Rectal smooth muscle tissue (tissue), 1 donor: ENCODE results near the gene CAVIN3.

ENCODE experiments used
- H3K27ac ChIP-seq: one replicate; pipeline ENCODE4 v1.7.0; 2013; ENCODE audit warnings: low read depth, low read length, inconsistent platforms
- H3K27me3 ChIP-seq: one replicate; pipeline ENCODE4 v1.7.0; 2013; ENCODE audit warnings: low read length; ENCODE audit not compliant: control insufficient read depth, insufficient read depth
- H3K36me3 ChIP-seq: one replicate; pipeline ENCODE4 v1.7.0; 2013; ENCODE audit warnings: low read length; ENCODE audit not compliant: control insufficient read depth, insufficient read depth
- H3K4me1 ChIP-seq: one replicate; pipeline ENCODE4 v1.7.0; 2013; ENCODE audit warnings: low read length; ENCODE audit not compliant: control insufficient read depth, insufficient read depth
- H3K4me3 ChIP-seq: one replicate; pipeline ENCODE4 v1.7.0; 2013; ENCODE audit warnings: low read length
- H3K9ac ChIP-seq: one replicate; pipeline ENCODE4 v1.7.0; 2013; ENCODE audit warnings: low read length

Gene CAVIN3, protein sequence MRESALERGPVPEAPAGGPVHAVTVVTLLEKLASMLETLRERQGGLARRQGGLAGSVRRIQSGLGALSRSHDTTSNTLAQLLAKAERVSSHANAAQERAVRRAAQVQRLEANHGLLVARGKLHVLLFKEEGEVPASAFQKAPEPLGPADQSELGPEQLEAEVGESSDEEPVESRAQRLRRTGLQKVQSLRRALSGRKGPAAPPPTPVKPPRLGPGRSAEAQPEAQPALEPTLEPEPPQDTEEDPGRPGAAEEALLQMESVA

DNA sequence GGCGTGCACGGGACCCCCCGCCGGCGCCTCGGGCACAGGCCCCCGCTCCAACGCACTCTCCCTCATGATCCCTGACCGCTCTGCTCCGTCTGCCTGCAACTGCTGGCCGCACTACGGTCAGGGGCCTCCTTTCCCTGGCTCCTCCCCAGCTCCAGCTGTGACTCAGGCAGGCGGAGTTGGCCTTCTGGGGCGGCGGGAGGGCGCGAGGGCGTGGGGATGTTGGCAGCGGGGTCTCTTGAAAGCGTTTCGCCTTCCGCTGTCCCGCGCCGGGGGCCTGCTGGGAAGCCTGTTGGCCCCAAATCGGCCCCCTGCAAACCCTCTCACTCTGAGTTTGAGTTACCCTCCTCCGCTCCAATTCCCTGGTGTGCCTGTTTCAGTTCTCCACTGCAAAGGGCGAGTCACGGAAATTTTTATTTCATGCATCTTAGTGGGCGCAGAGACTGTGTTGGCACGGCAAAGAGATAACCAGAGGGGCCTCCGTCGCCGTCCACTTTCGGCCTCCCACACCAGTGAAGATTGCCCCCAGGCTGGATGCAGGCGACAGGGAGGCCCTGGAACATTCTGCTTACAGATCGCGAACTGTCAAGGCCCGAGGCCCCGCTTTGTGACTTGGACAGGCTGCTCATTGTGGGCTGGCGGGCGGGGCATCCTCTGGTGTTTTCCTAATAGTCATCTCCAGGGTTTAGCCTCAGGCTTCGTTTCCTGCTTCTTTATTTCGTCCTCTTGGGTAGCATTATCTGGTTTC is at the start of gene CAVIN3:
Gene CAVIN3, minus strand, starts transcription at position 91 of the 745 bp plus-strand sequence. Its CDS starts 25 bp downstream, at position 66.
- H3K4me3 ChIP-seq, result peak within 1 kb of the TSS; percentile 85
- H3K36me3 ChIP-seq, result no peaks in the 10 kb centered on the region
- peaks cover 2% of the 10 kb centered on the region for H3K27me3 ChIP-seq
- H3K4me1 ChIP-seq, result peaks cover 28% of the 10 kb centered on the region
- peak within 1 kb of the TSS; percentile 70 for H3K9ac ChIP-seq
- H3K27ac ChIP-seq, result peak within 1 kb of the TSS; percentile 99

DNA sequence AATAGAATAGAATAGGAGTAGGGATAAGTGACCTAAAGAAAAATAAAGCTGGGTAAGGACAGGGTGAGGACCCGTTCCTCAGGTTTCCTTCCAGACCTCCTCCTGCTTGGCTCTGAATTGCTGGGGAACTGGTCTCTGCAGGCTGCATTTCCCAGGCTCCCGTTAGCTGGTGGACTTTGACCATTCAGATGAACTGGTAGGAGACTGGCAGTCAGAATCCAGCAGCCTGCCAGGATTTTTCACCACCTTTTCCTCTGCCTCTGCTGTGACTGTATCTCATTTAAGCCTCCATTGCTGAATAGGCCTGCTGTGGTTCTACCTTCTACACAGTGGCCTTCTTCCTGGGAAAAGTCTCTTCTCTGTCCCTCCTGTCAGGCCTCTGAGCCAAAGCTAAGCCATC is 45.4 kb upstream of the CAVIN3 start:
- Histone ChIP-seq H3K4me1 (no peaks in the 10 kb centered on the region), H3K4me3 (no peak overlapping the region), H3K27me3 (no peaks in the 10 kb centered on the region), H3K9ac (no peak overlapping the region), H3K36me3 (no peaks in the 10 kb centered on the region), H3K27ac (no peak overlapping the region)

DNA sequence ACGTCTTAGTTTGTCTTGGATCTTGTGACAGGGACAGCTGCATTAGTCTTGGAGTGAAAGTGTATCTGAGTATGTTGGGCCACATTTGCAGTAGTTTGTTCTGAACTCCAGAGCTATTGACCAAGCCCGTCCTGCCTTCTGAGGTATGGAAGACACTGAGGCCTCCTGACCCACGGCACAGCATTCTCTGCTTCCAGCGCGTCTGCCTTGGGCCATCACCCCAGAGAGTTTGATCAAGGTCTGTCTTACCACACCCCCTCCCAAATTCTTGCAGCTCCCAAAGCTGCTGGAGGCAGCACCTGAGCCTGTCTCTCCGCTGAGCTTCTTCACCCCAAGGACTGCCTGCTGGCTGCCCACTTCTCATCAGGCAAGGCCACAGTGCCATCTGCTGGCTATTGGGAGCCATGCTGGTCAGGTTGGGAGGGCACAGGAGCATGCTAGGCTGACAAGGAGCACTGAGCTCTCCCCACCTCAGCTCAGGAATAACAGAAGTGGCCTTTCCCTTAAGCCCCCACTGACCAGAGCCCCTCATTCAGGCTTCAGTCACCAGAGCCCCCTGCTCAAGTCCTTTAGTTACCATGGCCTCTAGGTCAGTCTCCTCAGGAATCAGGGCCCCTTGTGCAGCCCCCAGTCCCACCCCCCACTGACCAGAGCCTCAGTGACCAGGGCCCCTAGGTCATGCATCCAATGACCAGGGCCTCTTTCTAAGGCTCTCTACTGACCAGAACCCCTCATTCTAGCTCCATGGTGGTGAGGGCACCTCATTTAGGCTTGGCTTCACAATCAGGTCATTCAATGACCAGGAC is 42.8 kb upstream of the CAVIN3 start:
- H3K9ac ChIP-seq, result no peak overlapping the region
- H3K27ac ChIP-seq, result no peak overlapping the region

DNA sequence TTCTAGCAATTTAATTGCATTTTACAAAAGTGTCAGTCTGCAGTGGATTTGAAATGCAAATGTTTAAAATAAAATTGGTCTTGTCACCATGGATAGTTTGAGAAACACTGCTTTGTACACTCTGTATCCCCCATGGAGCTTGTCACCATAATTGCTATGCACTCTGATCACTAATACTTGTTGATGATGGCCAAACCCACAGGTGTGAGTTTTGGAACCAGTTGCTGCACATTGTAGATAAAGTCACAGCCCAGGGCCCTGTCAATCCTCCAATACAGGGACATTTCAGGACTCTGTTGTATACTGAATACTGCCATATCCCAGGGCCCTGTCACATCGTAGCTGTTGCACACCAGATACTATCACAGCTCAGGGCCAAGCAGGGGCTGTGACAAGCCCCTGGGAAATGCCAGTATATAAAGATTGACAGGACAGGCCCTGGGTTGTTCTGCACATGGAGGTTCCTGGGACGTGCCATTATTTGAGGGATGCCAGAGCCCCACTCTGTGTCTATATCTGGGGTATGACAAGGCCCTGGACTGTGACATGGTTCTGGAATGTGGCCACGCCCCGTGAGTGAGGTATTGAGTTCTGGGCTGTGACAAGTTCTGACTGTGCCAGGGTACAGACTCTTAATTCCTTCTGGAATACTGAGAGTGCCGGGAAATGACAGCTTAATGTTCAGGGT is 42.0 kb upstream of the CAVIN3 start:
- no peaks in the 10 kb centered on the region for H3K36me3 ChIP-seq
- H3K4me3 ChIP-seq, result no peak overlapping the region
- H3K4me1 ChIP-seq, result no peaks in the 10 kb centered on the region
- H3K27me3 ChIP-seq, result no peaks in the 10 kb centered on the region
- no peak overlapping the region for H3K27ac ChIP-seq
- no peak overlapping the region for H3K9ac ChIP-seq

More for the DNA sequence above, 42.8 kb upstream of the CAVIN3 start:
- Histone ChIP-seq H3K4me1 (no peaks in the 10 kb centered on the region), H3K4me3 (no peak overlapping the region), H3K36me3 (no peaks in the 10 kb centered on the region), H3K27me3 (no peaks in the 10 kb centered on the region)

DNA sequence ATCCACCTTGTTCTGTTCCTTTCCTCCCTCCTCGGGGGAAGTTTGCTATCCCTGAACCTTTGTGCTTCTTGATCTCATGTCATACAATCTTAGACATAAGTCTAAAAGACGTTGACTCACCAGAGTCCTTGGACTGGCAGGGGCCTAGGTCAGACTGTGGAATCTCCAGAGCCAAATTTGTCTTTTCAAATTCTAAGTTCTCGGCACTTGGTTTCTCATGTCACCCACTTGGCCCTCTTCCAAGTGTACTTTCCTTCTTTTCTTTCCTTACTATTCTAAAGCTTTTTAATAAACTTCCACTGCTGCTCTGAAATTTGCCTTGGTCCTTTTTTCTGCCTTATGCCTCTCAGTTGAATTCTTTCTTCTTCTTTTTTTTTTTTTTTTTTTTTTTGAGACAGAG is 39.9 kb upstream of the CAVIN3 start:
- peaks cover 4% of the 10 kb centered on the region for H3K4me1 ChIP-seq
- no peaks in the 10 kb centered on the region for H3K27me3 ChIP-seq
- H3K27ac ChIP-seq, result no peak overlapping the region
- no peak overlapping the region for H3K9ac ChIP-seq
- H3K4me3 ChIP-seq, result no peak overlapping the region
- no peaks in the 10 kb centered on the region for H3K36me3 ChIP-seq

DNA sequence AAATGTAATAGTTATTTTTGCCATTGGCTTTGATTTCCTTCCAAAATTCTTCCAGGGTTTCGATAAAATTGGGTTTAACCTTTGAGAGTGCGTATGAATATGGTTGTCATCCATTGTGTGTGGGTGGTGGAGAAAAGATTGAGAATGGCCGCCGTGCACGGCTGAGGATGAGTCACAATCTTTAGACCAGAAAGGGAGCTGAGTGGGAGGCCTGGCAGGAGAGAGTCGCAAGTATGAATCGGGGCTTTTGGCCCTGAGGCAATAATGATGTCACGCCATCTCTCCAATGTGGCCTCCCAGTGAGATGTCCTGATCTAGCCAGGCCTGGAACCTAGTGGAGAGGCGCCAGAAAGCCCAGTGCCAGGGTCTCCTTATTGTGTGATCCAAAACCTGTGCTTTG is 36.9 kb upstream of the CAVIN3 start:
- no peaks in the 10 kb centered on the region for H3K27me3 ChIP-seq
- H3K36me3 ChIP-seq, result no peaks in the 10 kb centered on the region
- no peak overlapping the region for H3K9ac ChIP-seq
- peaks cover 4% of the 10 kb centered on the region for H3K4me1 ChIP-seq
- no peak overlapping the region for H3K4me3 ChIP-seq
- H3K27ac ChIP-seq, result peak overlapping the region; percentile 43

DNA sequence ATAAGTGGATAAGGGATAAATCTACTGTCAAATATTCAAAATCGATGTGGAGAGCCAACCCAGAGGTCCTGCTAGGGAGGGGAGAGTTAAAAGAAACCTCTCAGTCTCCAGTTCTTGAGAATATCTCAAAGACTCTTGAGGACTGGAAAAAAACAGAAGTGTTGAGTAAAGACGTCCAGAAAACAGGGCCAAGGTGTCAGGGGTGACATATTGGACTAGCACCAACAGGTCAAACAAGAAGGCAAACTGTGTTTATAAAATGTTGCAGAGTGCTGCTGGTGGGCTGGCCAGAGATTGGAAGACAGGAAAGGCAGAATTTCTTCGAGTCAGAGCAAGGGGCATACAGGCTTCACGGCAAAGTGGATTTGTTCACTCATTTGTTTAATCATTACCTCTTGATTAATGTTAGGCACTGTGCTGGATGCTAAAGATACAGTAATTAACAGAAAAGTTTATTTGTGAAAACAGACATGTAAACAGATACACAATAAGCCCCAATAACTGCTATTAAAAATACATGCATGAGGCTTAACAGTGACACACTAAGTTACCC is 36.3 kb upstream of the CAVIN3 start:
- H3K9ac ChIP-seq, result no peak overlapping the region
- H3K4me1 ChIP-seq, result peaks cover 4% of the 10 kb centered on the region
- no peaks in the 10 kb centered on the region for H3K36me3 ChIP-seq
- H3K27ac ChIP-seq, result peak overlapping the region; percentile 21
- no peaks in the 10 kb centered on the region for H3K27me3 ChIP-seq
- H3K4me3 ChIP-seq, result no peak overlapping the region

DNA sequence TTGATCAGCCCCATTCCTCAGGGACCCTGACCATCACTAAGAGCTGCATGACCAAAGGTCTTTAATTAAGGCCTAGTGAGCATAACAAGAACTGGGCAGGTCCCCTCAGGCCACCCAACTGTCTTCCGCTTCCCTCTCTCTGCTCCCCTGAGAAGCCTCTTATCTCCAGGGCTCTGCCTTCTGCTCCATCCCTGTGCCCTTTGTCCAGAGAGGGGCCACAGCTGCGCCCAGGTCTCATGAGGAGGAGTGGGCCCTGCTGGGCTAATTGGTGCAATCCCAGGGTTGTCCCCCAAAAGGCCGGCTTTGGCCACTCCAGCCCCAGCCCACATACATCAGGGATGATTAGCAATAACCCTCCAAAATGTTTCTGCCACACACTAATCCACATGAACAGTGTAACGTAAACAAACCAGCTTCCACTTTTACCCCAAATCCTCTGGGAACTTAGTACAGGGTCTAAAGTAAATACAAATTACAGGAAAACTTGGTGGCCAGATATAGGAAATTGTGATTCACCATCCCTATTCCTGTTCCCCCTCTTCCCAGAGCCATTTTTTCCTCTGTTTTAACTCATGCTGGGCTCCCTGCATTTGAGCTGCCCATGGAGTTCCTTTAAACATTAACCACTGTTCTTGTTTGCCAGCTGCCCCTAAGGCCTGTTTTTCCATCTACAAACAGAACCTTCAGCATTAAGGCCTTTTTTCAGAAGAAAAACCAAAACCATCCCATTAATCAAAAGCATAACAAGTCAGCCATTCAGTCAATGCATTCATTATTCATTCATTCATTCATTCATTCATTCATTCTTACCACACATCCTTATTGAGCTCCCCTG is 34.6 kb upstream of the CAVIN3 start:
- H3K27me3 ChIP-seq, result no peaks in the 10 kb centered on the region
- H3K4me3 ChIP-seq, result no peak overlapping the region
- peaks cover 4% of the 10 kb centered on the region for H3K4me1 ChIP-seq
- no peak overlapping the region for H3K9ac ChIP-seq
- no peaks in the 10 kb centered on the region for H3K36me3 ChIP-seq
- H3K27ac ChIP-seq, result no peak overlapping the region

DNA sequence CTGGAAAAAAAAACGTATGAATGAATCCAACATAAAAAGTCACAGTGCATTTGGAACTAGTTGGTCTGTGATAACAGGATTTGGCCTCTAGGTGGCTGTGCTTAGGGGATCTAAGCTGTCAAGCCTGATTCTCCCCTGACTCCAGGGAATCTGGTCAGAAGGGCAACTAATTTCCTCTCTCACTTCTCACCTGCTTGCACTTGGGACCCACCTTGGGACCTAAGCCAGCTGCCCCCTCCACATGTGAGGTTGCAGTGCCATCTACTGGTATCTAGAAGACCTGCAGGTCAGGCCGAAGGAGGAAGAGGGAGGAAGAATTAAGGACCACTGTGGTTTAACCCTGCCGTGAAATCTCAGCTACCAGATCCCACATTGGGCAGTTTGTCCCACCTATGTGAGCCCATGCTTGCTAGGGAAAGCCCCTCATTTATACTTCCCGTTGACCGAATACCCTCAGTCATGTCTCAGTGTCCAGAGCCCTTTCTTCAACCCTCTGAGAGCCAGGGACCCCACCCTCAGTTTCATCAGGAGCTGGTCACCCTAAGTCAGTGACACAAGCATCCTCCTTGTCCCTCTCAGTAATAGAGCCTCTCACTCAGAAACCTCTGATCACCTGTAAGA is 33.2 kb upstream of the CAVIN3 start:
- no peaks in the 10 kb centered on the region for H3K27me3 ChIP-seq
- H3K4me3 ChIP-seq, result no peak overlapping the region
- H3K4me1 ChIP-seq, result peaks cover 4% of the 10 kb centered on the region
- H3K9ac ChIP-seq, result no peak overlapping the region
- H3K36me3 ChIP-seq, result no peaks in the 10 kb centered on the region
- H3K27ac ChIP-seq, result no peak overlapping the region

DNA sequence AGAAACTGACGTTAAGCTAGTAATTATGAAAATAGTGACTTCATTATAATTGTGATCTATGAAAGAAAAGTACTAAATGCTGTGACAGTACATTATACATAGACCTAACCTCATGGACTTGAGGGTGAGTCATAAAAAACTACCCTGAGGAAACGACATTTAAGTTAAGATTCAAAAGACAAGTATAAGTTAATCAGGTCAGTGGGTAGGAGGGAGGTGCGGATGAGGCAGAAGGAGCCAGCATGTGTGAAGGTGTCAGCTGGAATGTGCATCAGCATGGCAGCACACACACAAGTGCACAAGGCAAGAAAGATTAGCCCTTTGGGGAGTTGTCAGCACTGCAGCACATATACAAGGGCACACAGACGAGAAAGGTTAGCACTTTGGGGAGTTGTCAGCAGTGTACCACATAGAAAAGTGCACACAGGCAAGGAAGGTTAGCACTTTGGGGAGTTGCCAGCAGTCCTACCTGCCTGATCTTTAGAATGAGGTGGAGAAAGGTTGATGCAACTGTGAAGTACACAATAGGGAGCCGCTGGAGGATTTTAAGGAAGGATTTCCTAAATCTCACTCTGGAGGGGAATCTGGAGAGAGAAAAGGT is 31.6 kb upstream of the CAVIN3 start:
- Histone ChIP-seq H3K9ac (no peak overlapping the region), H3K4me1 (peaks cover 4% of the 10 kb centered on the region), H3K27ac (no peak overlapping the region), H3K36me3 (no peaks in the 10 kb centered on the region), H3K4me3 (no peak overlapping the region), H3K27me3 (no peaks in the 10 kb centered on the region)

DNA sequence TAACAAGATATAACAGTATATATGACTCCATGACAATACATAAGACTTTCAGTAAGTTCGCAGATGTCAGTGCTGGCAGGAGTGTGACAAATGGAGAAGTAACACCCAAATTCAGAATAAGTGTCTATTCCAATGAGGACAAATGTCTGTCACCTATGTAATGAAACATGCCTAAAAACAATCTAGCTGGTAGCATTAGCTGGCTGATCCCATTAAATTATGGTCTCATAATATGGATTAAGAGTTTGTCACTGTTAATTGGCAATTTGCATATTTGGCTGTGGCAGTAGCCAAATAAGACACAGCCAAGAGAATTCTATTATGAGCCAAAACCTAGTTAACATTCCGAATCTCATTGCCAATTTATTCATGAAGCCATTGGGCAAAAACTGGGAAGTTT is 30.2 kb upstream of the CAVIN3 start:
- Histone ChIP-seq H3K4me3 (no peak overlapping the region), H3K27me3 (no peaks in the 10 kb centered on the region), H3K9ac (no peak overlapping the region), H3K36me3 (no peaks in the 10 kb centered on the region), H3K4me1 (no peaks in the 10 kb centered on the region), H3K27ac (no peak overlapping the region)
